Adrenal gland (tissue), 5 donors: Measurements from ENCODE around the gene CAMK4.

ENCODE experiments used
- CTCF ChIP-seq, 6 experiments: fragments of 450-650 bp in 4 of 6; fragments of 200-600 bp in 2 of 6; sonication (generic) in 1 of 6; IDR thresholded peaks; 1 replicate in 5 of 6; 2 replicates in 1 of 6; pipeline versions ENCODE4 v1.5.1 to v1.8.0; 2016 to 2021; ENCODE audit warnings: antibody characterized with exemption in 6 of 6, mild to moderate bottlenecking in 2 of 6, moderate library complexity in 1 of 6
- POLR2A ChIP-seq, 2 donors: fragments of 450-650 bp; IDR thresholded peaks; one replicate each; pipeline ENCODE4 v1.6.1; 2017; ENCODE audit warnings: antibody characterized with exemption in 2 of 2, mild to moderate bottlenecking in 2 of 2, moderate library complexity in 1 of 2
- donor health status: DM: no; HTN: no; CAD: no.

GRCh38 chr5:111201705-111202104 lies 22.5 kb upstream of the CAMK4 start:
- TF ChIP-seq CTCF (IDR thresholded peaks at IDR 0.05) (no peak), POLR2A (IDR thresholded peaks at IDR 0.05) (no peak)
